HG03280 (cell line): ENCODE measurements around the gene EFCAB9.
A peak's percentile ranks its signal among the peaks of the same experiment; 100 is the strongest.
"Not testable (repeated sequence)": the region's sequence is repeated elsewhere in the genome, so short reads cannot be mapped to it uniquely, and the experiment has no call there.

ENCODE experiments used
- ATAC-seq: cut with Tn5 transposase; IDR thresholded peaks from one replicate; pipeline ENCODE4 v1.9.1; 2021; ENCODE audit warnings: mild to moderate bottlenecking, moderate library complexity; ENCODE audit not compliant: unreplicated experiment

The EFCAB9 gene

DNA sequence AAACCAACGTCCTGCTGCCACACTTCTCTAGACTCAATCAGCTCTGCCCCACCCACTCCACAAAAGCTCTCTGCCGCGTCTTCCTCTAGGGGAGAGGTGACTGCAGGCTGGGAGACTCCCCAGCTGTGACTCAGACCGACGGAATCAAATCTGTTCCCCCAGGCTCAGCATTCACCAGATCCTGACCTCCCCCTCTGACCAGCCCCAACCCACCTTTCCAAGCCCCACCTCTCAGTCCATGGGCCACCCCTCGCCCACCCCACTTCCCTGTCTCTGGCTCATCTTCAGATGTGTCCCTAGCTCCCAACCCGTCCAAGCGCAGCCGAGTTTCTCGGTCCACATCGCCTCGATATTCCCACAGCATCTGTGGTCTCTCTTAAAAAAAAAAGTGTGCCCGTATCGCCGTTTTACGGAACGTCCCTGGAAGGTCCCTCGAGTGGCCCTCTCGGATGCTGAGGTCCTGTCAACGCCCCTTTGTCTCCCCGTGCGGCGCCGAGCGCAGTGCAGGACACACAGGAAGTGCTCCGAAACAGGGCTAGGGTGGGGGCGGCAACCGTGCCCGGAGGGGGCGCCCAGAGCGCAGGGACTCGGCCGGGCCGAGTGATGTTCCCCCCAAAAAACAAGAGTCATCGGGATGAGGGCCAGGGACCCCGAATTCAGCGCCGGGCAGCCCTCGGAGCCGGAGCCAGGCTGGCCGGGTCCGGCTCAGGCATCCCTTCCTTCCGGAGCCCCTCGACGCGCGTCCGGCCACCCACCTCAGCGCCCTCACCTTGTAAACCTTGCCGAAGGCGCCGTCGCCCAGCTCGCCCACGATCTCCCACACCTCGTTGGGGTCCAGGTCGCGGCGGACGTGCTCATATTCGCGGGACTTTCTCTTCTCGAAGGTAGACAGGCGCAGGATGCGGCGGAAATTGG lies 6.6 kb upstream of the EFCAB9 start:
- peak; percentile 25 for ATAC-seq

DNA sequence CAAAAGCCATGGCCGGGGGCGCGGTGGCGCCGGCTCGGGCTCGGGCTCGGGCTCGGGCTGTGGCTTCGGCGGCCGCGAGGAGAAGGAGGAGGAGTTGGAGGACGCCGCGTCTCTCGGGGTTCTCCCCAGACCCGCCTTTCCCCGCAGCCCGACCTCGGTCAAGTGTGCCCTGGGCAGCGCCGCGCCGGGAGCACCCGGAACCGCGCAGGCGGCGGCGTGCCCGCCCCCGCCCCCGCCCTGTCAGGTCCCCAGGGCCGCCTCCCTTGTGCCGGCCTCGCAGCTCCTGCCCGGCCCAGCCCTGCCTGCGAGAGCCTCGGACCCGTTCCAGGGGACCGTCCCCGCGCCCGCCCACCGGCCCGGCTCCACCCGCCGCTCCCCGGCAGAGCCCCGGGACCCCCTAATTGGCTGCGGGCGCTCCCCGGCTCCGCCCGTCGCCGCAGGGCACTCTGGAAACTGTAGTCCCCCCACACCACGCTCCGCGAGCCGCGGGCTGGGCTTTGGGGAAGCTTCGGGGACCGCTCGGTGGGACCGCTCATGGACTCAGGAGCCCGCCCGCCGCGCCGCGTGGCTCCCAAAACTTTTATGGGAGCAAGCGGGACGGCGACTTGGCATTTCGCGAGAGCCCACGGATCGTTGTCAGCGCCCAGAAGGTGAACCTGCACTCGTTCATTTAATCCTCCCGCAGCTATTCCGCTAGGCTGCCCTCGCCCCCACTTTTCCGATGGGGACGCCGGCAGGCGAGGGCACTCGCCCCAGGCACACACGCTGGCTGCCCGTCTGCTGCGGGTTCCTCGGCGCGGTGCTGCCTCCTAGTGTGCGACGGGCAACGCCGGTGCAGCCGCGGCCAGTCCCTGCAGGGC lies 5.7 kb upstream of the EFCAB9 start, which contains the start of gene STK10:
STK10 (minus strand) TSS at position 192 of the 860 bp plus-strand sequence; CDS start at position 10, 182 bp downstream.
- ATAC-seq: peak; percentile 71

DNA sequence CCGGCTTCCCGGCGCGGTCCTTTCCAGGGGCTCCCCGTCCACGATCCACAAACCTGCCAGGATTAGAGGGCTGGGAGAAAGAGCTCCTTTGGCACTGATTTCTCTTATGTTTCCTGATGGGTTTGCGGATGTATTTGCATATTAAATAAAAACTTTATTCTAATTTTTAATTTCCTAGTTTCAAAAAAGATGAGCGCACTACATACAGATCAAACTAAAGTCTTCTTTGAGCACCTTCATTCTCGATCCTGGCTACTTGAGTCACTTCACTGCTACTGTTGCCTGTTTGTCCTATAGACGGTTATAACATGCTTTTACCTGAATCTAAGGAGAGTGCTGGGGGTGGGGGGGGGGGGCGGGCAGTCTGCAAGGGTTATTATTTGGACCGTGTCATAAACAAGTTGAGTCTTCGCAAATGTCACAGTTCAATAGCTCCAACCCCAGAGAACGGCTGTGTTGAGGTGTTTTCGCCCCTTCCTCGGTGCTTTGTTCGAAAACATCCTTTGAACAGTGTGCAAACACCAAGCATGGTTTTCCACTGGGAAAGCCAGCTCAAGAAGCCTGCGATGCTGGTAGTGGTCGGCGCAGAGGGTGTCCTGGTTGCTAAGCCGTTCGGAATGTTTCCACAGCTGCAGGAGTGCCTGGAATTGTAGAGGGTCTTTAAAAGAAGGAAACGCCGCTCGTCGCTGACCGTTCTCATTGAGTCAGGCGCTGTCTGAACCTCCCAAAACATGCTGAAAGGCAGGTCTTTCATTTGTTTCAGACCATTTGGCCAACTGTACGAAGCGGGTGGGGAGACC lies 4.9 kb upstream of the EFCAB9 start:
- no peak for ATAC-seq

DNA sequence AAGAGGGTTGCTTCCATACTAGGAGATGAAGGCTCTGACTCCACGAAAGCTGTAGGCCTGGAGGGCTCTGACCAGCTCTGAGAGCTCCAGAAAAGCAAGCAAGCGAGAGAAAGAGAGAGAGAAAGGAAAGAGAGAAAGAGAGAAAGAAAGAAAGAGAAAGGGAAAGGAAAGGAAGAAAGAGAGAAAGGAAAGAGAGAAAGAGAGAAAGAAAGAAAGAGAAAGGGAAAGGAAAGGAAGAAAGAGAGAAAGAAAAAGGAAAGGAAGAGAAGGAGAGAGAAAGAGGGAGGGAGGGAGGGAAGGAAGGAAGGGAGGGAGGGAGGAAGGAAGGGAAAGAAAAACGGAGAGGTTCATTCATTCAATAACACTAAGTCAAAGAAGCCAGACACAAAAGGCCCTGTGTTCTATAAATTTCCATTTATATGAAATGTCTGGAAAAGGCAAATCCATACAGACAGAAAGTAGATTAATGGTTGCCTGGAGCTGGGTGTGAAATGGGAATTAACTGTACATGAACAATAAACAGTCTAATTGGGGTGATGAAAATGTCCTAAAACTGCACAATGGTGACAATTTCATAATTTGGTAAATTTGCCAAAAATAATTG lies 4.2 kb upstream of the EFCAB9 start:
- no peak for ATAC-seq

DNA sequence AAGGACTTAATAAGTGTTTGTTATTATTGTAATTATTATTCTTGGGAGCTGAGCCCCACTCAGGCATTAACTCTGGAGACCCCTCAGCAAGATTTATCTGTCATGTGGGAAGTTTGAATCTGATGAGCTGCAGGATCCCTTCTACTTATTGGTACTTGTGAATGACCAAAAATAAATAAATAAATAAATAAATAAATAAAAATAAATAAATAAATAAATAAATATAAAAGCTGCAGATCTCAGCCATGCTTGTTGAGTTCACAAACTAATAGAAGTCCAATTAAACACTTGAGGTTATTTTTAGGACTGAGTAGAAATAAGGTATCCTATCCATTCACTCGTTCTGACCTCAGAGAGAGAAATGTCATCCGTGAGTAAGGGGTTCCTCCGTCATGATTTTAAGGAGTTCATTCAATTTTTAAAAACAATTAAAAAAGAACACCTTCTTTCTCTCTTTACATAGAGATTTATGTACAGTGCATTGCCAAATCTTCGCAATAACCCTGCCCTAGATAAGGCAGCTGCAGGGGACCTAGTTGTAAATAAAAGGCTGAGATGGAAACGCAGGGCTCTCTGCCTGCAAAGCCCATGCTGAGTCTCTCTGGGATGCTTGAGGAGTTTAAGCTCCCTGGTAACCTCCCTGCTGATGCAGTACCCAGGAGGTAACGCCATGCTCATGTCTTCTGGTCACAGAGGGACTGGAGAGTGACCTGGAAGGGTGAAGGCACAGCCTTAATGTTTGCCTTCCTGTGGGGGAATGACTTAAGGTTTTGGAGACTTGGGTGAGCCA lies 1.2 kb downstream of the EFCAB9 start:
- no peak for ATAC-seq

DNA sequence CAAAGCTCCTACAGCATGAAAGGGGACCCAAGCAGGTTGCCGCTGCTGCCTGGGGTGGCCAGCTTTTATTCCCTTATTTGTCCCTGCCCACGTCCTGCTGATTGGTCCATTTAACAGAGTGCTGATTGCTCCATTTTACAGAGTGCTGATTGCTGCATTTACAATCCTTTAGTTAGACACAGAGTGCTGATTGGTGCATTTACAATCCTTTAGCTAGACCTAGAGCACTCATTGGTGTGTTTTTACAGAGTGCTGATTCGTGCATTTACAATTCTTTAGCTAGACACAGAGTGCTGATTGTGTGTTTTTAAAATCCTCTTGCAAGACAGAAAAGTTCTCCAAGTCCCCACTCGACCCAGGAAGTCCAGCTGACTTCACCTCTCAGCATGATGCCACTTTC lies 3.8 kb downstream of the EFCAB9 start:
- ATAC-seq: not testable (repeated sequence)

DNA sequence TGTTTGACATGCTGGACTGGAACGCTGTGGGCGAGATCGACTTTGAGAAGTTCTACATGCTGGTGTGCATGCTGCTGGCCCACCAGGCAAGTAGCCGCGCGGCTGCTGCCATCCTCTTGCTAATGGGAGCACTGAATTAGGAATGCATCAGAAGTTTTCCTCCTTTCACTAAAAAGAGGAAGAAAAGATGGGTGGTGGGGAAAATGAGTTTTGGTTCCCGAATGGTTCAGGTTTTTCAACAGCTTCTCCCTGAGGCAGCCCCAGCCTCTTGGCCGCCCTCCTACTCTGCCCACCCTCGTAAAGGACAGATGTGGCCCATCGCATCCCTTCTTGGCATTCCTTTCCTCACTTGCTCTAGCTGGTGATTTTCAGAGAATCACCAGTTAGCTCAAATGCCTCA lies 5.5 kb downstream of the EFCAB9 start:
- ATAC-seq: no peak

DNA sequence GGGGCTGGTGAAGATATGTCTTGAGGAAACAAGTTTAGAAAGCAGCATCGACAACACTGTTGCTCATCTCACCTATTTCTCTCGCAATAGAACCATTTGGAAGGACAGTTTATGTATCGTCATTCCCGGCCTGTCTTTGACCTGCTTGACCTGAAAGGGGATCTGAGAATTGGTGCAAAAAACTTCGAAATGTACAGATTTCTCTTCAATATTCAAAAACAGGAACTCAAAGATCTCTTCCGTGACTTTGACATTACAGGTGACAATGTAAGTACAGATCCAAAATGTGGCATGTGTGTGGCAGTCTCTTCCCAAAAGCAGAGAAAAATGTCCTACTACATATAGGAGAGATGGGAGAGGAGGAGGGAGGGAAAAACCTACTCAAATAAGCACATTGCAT lies 6.5 kb downstream of the EFCAB9 start:
- no peak for ATAC-seq

DNA sequence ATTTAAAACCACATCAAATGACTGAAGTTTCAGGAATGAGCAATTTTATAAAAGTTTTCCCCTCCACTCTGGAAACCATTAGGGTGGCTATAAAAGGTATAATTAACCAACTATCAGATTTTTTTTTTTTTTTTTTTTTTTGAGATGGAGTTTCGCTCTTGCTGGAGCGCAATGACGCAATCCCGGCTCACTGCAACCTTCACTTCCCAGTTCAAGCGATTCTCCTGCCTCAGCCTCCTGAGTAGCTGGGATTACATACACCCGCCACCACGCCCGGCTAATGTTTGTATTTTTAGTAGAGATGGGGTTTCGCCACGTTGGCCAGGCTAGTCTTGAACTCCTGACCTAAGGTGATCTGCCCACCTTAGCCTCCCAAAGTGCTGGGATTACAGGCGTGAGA lies 12.0 kb downstream of the EFCAB9 start:
- not testable (repeated sequence) for ATAC-seq

DNA sequence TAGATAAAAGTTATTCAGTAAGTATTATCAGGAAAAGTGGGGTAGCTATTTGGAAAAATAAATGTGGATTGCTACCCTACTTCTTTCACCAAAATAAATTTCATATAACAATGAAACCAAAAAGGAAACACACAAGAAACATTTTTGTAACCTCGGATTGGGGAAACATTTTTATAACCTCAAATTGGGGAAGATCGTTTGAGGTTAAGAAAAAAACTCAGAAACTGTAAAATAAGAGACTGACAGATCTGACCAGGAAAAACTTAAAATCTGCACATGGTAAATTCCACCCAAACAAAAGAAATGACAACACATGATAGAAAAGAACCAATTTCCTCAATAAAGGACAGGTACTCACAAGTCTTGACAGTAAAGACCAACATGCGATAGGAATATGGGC lies 13.5 kb downstream of the EFCAB9 start:
- no peak for ATAC-seq

DNA sequence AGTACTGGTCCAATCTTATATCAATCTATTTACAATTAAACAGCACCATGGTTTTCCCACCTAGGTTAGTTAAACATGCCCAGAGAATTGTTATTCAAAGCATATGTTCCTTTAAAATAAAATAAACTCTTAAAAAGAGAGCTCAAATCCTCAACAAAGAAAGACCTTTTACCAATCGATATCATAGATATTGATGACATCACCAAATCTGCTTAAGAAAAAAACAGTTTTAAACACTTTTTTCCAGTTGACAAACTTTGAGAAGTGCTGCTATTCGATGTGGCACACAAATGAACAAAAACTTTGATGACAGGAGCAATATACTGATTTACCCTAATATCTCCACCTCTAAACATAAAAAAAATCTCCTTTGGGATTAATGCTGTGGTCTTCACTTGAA lies 15.7 kb downstream of the EFCAB9 start:
- no peak for ATAC-seq

DNA sequence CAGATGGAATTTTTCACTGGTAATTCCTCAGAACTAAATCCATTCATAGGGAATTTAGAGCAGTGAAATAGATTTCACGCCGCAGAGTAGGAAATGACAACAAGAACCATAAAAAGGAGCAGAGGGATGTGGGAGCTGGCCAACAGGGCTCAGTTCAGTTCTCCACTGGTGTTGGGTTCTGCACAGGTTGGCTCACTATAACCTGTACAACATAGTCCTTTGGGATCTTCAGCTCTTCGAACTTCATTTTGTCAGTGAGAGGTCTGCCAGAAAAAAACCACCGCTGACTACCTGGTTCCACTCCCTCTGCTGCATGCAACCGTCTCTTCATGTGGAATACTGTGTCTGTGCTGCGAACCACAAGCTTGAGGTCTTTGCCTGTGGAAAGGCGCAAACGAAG lies 17.7 kb downstream of the EFCAB9 start:
- no peak for ATAC-seq

DNA sequence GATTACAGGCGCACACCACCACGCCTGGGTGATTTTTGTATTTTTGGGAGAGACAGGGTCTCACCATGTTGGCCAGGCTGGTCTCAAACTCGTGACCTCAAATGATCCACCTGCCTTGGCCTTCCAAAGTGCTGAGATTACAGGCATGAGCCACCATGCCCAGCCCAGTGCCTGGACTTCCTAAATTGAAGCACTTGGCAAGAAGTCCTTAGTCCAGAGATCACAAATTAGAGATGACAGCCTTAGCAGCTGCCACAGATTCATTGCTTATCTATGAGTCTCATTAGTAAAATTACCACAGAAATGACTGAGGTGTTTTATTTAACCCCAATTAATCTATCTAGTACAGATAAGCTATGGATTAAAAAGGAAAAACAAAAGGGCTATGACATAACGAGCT lies 19.2 kb downstream of the EFCAB9 start:
- ATAC-seq: no peak

DNA sequence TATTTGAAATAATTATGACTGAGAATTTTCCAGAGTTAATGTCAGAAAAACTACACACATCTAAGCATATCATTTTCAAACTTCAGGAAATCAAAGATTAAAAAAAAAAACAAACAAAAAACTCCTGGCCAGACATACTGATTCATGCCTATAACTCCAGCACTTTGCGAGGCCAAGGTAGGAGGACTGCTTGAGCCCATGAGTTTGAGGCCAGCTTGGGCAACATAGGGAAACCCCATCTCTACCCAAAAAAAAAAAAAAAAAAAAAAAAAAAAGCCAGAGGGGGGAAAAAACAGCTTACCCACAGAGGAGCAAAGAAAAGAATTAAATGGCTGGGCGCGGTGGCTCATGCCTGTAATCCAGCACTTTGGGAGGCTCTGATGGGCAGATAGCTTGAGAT lies 22.4 kb downstream of the EFCAB9 start:
- no peak for ATAC-seq

DNA sequence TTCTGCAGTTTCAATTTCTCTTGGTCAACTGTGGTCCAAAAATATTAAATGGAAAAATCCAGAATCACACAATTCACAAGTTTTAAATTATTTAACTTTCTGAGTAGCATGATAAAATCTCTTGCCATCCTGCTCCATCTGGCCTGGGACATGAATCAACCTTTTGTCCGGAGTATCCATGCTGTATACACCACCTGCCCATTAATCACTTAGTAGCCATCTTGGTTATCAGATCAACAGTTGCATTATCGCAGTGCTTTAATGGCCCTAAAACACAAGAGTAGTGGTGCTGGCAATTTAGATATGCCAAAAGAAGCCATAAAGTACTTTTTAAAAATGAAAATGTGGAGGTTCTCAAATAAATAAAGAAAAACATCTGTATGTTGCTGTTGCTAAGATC lies 25.3 kb downstream of the EFCAB9 start:
- ATAC-seq: no peak

DNA sequence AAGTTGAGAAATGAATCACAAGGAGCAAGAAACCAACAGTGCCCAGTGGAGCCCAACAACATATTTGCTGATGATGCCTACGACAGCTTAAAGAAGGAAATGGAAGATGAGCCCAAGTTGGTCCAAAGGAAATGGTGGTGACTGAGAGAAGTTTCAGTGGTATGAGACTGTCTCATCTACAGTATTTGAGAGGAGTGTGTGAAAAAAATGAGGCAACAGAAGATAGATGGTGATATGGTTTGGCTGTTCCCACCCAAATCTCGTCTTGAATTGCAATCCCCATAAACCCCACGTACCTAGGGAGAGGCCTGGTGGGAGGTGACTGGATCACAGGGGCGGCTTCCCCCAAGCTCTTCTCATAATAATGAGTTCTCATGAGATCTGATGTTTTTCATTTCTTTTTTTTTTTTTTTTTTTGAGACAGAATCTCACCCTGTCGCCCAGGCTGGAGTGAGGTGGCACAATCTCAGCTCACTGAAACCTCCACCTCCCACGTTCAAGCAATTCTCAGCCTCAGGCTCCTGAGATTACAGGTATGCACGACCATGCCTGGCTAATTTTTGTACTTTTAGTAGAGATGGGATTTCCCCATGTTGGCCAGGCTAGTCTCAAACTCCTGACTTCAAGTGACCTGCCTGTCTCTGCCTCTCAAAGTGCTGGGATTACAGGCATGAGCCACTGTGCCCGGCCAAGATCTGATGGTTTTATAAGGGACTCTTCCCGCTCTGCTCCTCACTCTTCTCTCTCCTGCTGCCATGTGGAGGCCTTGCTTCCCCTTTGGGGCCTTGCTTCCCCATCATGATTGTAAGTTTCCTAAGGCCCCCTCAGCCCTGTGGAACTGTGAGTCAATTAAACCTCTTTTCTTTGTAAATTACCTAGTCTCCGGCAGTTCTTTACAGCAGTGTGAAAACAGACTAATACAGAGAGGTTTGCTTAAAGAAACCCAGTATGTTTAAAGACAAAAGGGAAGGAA lies 30.2 kb downstream of the EFCAB9 start:
- ATAC-seq: peak; percentile 68

DNA sequence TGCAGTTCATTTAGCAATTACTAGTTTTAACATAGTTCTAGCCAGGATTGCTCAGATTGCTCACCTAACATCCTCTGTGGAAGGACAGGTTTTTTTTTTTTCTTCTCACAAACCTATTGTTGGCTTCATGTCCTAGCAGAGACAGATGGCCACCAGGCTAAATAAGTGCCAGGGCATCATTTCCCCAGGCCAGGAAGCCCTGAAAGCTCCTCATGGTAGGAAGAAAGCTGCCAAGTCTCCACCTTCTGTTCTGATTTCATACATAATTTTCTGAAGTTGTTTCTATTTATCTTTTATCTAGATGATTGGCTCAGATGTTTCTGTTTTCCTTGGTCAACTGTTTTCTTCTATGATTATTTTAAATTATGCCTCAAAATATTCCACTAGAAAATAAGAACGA lies 31.0 kb downstream of the EFCAB9 start:
- no peak for ATAC-seq

DNA sequence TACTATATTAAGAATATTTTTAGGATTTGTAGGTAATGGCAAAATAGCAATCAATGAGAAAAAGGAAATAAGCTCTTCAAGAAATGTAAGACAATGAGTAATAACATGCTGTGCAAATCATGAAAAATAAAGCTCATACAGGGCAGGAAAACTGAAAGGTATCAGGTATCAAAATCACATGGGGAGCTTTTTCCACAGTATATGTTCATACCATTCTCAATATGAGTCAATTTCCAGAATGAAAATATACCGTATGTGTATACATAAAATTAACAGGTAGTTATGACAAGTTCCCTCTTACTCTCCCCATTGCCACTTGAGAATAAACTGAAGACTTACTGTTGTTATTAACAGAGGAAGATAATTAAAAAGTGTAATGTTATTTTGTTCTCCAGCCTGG lies 35.9 kb downstream of the EFCAB9 start:
- no peak for ATAC-seq

DNA sequence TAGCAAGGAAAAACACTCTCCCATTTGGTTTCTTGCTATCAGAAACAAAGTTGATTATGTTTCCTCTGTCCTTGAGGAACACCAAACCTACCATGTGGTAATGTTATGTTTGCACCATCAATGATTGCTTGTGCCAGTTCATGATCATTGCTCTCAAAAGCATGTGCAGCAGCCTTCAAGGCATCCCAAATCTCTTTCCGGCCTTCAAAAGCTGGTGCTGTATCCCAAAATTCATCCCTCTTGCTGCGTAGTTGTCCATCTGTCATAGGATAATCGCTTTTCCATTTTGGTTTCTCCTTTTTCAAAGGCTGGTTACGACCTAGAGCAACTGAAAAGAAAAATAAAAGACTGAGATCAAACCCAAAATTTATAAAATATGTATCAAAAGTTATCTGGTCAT lies 40.1 kb downstream of the EFCAB9 start:
- no peak for ATAC-seq
